IPS-NIHi11 (cell line): ENCODE measurements around the gene BMPER.

Source experiments
- DNase-seq: peaks from one replicate; pipeline ENCODE4 v3.0.0; 2012; ENCODE audit warnings: mixed read lengths, low spot score

The BMPER gene

DNA sequence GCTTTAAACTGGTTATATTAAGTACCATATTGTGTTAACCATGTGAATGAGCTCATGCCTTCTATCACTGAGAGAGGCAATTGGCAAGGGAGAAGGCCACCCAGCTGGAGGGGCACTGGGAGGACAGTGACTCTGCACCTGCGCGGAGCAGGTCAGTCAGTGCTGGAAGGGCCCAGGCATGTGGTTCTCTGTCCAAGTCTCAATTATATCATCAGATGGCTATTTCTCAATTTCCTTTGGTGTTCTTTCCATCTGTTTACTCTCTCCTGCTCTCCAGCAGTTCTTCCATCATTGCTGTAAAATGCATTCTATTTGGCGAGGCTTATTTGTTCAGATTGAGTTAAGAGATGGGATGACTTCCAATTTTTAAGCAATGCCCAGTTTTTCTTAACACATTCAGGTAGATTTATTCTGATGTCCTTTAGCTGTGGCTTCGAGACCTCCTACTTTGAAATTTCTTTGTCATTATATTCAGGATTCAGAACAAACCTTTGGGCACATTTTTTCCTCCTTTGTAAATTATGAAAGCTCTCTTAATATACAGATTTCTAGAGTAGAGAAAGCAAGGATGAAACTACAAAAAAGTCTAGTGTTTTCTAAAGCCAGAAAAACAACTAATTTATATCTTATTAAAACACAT is 159.3 kb downstream of the BMPER start:
- no peak for DNase-seq

DNA sequence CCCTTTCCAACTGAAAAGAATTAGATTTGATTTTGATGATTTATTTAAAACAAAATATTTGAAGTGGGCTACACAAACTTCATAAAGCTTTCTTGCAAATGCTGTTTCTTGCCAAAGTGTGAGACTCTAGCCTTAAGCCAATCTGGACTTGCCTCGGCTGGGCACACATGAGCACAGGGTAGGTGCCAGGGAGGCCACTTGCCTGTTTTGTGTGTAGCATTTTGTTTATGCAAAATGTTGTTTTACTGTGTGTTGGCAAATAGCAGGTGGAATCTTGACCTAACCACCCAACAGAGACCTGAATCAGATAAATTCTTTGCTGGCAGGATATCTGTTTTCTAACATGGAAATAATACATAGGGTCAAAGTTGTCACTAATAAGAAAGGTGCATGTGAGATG is 161.1 kb downstream of the BMPER start:
- DNase-seq: no peak

DNA sequence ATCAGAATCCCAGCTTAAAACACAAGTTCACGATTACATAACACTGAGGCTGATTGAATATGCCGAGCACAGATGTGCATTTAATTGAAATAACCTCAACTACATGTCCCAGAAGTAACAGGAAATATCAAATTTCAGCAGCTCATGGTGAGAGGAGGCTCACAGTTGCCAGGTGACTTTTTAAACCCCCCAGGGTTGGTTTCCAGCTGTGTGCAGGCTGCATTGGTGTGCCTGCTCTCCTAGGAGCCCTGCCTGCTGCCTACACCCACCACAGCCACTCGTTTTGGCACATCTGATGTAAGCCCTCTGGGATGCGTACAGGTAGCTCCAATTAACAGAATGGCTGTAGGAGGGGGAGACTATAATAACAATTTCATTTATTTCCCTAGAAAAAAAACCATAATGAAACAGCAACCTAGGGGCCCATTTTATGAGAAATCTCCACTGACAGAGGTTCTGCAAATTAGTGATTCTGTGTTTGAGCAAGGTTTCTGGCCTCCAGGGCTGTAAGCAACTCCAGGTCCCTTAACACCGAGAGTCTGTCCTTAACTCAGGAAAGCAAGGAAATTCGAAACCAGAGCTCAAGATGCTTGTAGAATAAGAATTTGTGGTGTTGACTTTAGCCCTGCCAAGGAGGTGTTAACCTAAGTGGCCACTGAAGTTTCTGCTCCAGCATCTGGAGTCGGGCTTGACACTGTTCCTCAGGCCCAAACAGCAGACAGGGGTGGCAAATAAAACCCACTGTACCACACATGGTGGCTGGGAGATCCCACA is 161.9 kb downstream of the BMPER start:
- peak; percentile 25 for DNase-seq

DNA sequence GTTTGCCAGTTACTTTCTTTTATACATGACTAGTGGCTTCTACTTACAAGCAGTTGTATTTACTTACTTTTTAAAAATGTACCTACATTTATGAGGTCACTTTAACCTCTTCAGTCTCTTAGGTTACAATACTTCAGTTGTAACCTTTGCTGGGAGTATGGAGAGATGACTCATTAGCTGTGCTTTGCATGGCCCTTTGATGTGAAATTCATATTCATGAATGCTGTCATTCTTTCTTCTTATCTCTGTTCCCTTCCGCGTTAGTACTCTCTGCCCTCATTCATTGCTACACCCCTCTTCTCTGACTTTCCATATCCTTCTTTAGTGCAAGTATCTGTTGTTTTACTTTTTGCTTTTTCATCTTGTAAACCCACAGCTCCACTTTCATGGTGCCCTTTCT is 164.3 kb downstream of the BMPER start:
- DNase-seq: no peak

DNA sequence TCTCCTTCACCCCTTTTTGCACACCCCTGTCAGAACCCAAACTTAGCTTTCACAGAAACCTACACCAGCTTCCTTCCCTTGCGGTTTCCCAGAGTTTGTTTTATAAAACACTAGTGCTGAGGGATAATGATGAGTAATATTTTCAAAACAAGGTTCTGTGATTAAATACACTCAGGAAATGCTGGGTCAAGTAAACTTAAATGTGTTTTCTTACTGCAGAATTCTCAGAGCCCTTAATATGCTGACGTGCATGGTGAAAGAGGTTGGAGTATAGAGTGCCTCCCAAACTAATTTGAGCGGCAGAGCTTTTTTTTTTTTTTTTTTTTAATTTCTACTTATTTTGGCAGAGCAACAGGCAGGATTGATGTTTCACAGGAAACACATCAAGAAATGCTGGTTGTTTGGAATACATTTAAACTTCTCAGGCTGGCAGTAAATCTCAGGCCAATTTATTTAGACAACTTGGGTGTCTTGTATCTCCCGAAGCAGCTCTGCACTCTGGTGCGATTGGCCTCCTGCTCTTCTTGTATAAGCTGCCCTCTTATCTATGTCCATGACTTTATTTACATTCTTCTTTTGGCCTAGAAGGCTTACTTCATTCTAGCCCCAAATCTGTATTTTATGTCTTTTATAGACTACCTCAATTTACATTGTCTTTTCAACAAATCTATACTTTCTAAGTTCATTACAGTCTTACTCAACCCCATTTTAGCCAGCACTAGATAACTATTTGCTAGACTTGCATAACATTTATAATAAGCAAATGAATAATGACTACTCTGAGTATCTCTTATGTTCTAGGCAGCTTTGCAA is 165.4 kb downstream of the BMPER start:
- DNase-seq: no peak

DNA sequence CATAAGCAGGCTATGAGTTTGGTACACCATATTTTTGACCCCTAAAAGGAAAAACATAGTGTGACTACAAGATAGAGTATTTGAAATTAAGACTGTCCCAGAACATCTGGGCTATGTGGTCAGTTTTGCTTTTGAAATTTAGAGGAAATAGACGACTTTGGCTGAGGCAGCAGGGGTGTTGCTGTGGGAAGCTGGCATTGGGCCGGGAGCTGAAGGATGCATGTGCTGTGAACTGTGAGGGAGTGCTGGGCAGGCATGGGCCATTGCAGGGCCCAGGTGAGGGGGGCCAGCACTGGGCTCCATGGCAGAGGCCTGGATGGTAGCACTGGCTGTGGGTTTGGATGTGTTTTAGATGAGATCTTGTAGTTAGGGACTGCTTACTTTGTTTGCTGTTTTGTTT is 168.3 kb downstream of the BMPER start:
- DNase-seq: no peak

DNA sequence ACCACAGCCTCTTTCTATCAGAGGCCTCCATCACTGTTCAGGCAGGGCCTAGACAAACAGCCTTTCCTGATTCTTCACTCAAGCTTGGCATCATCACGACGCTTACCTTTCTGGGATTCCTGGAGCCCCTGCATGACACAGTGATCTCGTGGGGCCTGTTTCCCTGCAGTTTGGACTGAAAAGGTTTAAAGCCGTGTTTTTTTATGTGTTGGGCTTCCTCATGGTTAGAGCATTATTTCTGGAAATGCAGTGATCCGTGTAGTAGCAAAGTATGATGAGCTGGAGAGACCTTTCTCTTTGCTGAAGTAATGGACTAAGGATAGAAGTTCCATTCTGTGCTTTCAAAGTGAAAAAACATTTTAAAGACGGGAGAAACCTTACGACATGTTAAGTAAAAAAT is 169.1 kb downstream of the BMPER start:
- DNase-seq: no peak

DNA sequence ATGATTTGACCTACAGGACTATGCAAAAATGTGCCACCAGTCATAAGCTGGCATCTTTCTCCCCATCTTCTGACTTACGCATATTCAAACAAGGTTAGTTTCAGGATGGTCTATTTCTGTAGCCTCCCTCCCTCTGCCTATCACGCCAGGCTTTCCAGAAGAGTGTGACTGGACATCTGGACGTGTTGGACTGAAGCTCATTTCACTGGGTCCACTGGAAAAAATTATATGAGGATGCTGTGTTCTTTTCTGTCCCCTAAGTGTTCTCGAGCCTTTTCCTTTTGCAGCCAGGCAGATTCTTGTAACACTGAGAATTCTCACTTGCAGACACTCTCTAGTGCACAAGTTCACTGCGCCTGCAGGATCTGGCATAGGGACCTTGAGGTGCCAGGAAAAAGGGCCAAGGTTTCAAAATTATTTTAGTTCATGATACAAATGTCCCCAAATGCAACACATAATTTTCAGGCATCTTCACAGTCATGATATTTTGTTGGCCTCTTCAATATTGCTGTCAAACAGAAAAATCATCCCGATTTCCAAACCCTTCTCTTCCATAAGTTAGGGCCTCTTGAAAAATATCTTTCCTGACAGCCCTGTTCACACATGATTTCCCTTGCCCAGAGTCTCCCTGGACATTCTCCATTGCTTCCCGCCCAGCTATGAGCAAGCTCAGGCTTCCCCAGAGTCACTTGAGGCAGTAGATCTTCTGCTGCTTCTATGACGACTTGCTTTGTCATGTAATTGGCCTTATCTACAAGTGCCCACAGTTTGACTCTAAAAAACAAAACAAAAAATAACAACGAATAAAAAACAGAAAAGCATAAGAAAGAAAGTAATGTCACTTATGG is 170.4 kb downstream of the BMPER start:
- DNase-seq: no peak

DNA sequence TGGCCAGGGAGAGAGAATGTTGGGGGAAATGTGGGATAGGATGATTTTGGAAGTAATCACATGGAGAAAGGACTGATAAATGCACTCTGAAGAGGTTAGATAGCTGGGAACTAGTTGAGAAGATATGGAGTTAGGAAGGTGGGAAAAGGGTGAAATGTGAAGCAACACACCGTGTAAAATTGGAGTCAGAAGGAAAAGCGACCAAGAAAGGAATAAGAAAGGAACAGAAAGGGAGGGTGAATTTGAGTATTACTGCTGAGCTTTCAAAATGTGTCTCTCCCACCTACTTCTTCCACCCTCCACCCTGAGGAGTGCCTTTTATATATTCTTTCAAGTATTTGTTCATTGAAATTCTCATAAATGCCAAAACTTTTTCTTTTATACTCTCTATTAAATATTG is 171.8 kb downstream of the BMPER start:
- DNase-seq: no peak

DNA sequence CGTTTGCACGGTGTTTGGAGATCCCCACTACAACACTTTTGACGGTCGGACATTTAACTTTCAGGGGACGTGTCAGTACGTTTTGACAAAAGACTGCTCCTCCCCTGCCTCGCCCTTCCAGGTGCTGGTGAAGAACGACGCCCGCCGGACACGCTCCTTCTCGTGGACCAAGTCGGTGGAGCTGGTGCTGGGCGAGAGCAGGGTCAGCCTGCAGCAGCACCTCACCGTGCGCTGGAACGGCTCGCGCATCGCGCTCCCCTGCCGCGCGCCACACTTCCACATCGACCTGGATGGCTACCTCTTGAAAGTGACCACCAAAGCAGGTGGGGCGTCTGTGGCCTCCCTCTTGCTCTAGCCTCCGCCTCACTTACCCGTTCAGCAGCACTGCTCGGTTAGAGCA is 173.5 kb downstream of the BMPER start:
- DNase-seq: no peak

DNA sequence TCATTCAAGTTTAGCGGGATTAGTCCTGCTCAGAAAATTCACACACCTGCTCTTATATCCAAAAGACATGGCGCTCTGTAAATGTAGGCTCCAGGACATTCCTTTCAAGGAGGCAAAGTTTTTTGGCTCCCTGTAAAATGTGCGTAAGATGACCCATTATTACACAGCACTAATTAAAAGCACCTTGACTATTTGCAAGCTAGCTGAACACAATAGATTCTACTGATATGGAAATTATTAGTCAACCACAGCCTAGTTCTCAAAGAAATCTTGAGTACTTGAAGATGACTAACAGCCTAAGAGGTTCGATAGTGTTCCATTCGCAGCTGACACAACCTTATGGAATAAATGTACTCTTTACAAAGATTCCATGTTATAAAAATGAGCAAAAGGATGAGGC is 175.2 kb downstream of the BMPER start:
- DNase-seq: no peak

DNA sequence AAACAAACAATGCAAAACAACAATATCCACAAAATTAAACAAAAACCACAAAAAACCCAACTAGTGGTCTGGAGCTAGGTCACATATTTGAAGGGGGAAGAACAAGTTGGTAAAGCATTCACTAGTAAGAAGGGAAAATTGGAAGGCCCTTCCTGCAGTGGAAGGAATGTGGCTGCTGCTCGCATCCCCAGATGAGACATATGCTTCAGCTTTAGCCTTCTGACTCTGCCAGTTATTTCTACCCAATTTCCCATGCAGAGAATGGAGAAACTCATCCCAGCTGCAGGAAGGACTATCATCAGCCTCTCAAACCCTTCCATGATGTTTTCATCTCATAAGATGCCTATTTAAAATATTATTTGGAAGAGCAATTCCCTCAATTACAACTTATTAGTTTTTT is 176.6 kb downstream of the BMPER start:
- DNase-seq: no peak

DNA sequence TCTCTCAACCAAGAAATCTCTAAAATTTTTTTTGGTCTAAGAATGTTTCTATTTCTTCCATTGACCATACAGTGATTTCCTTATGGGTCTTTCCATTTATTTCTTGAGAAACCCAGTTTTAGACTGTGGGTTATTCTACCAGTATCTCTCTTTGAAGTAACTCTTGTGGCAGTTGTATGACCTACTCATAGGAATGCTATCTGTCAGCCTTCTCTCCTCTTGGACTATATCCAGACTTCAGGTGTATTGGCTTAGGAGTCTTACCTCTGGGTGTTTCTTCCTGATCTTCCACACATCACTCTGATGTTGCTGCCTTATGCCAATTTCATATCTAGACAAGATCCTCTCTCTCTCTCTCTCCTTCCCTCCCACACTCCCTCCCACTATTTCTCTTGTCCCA is 178.1 kb downstream of the BMPER start:
- no peak for DNase-seq

DNA sequence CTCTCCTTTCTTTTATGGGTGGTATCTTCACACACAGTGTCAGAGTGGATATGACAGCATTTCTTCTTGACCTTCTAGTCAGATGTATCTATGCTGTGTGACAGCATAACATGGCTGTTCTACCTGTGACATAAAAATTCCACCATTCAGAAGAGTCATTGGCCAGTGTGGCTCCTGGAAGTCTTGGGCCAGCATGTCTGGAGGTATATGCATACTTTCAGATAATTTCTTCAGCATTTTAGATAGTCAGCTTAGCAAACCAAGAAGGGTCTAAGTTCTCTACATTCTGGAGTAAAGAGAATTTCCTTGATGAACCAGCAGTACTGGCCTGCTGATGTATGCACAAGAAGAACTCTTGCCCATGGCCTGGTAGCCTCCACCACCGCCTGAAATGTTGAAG is 179.3 kb downstream of the BMPER start:
- DNase-seq: no peak

DNA sequence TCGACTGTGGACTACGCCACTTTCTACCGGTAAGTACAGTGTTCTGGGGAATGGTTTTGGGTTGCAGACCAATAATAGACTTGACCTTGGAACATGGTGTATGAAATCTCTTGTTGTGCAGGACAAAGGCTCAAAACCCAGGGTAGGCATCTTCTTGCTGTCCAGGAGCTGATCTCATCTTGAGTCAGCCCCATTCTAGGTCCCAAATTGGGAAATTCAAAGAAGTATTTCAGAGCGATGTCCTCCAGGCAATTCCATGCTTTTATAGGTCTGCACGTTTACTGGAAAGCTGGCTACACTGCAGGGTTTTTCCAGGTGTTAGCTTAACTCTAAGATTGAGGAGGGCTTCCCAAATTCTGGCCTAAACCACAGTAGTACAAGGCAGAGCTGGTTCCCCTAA is 180.7 kb downstream of the BMPER start:
- no peak for DNase-seq

DNA sequence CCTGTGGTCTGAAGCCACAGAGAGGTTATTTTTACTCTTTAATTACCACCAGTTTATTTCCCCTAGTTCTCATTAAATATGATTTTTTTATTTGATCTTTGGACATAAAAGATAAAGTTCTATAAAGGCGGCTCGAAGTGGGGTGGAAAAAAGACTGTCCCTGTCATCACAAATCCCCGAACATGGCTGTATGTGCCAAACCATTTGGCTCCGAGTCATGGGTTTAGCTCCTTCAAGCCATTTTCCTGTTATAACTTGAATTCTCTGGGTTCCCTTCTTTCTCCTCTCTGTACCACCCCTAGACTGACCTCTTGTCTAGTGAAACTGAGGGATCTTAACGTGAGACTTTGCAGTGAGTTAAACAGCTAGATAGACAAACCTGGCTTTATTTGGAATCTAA is 181.6 kb downstream of the BMPER start:
- DNase-seq: no peak

DNA sequence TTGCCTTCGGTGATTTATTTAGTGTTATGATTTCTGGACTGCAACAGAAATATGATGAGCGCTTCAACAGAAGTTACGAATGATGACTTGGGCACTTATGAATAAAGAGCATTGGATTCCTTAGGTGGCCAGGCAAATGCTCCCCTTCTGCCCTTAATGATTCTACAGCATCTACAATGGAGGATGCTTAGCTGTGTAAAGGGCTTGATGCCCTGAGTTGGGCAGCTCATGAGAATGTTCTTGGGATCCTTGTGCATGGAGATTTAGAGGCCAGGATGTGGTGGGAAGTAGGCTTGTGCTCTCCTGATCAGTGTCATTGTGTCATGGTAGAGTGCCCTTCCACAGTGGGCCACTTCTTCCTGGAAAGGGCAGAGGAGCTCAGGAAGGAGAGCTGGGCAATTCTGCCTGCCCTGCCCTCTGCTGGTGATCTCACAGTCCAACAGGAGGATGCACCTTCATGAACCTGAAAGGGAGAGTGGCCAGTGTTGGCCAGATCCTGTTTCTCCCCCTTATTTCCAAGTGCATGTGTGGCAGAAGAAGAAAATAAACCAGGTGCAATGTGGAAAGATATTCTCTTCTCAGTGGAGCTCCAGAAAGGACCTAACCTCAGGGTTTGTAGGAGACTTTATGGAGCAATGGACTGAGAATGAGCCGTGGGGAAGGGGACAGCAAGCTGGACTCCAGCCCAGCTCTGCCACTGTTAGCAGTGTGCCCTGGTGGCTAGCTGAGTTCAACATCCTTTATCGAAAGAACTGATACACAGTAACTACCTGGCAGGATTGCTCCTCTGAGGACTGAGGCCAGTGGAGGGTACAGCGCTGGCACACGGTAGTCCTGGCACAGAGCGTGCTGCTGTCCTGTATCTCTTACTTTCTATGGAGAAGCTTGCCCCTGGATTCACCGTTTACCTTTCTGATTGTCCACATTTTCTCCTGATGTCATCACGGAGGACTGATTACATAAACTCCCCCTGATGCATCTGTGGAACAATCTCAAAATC is 182.9 kb downstream of the BMPER start:
- DNase-seq: peak; percentile 63

DNA sequence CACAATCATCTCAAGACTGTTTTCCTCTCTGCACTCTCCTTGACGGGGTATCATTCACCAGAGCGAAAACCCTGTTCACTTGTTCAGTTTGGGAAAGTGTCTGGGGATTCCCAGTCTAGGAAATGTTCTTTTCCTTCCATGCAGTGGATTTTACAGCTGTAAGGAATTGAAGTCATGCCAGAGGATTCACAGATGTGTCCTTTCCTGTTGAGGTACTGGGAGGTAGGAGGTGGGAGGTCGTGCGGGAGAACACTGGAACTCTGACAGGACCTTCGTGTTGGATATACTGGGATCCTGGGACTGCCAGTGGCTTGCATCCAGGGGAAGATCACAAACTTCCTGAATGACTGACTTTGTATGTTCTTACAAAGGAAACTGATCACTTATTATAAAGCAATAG is 185.5 kb downstream of the BMPER start:
- DNase-seq: no peak

DNA sequence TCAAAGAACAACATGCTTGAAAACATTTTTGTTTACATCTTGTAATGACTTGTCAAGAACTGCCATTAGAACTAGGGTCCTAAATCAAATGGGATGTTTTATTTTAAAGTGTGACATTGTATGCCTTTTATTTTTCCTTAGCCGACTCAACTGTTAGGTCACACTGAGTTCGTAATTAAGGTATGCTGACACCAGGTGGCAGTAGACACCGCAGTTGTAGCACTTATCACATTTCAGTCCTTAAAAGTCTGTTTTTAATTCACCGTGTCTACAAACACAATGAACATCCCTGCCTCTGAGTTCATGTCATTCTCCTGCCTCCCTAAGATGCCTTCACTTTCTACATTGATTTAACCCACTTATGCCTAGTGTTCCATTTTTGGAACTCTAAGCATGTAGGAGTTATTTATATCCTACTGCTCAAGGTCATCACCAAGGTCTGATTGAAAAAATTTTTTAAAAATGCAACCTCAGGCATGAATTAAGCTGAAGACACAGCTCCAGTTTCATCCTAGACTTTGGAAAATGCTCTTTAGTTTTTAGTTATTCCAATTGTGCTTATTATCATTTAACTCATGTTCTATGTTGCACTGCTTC is 186.1 kb downstream of the BMPER start:
- DNase-seq: peak; percentile 46

DNA sequence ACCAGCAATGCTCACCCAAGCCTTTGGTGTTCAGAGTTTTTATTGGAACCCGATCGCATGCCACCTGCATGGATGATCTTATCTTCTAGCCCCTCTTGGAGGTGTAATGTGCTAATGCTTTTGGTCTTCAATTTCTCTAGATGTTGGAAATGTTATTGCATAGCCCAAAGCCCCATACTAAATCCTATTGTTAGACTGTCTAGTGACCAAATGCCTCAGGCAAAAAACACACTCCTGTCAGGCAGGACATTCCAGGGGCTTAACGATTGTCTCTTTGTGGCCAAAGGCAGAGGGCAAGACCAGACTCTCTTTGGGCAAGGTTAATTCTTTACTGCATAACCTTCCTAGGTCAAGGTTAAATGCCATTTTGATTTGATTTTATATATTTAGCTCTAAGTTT is 187.9 kb downstream of the BMPER start:
- no peak for DNase-seq
